Dedifferentiated amniotic fluid mesenchymal stem cell (primary cell): ENCODE measurements around the gene CDKAL1.

Source experiments
- DNase-seq: peaks from one replicate; pipeline ENCODE4 v3.0.0-alpha.2; 2016; ENCODE audit errors: extremely low spot score

The CDKAL1 gene

DNA sequence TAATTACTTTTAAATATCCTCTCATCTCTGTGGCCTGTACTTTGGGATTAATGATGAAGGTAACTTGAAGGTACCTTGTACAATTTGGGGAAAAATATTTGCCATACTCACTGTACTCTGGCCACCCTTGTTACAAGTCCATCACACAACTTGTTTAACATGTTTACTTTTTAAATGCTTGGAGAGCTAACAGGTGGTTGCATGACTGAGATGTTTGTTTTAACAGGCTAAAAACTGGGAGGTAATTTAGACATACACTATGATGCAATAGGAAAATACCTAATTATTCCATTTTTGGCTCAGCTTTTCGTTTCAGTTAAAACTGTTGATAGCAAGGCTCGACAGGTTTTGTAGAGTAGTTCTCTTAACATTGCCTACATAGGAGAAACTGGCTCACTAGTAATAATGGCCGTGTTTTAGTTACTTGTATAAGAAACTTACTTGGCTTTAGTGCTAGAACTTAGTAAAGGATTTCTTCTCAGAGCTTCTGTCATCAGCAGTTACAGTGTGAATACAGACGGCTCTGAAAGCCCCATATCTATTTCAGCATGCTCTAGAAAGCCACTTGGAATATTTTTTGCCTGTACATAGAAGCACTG lies 569.5 kb downstream of the CDKAL1 start:
- DNase-seq, result no peak

DNA sequence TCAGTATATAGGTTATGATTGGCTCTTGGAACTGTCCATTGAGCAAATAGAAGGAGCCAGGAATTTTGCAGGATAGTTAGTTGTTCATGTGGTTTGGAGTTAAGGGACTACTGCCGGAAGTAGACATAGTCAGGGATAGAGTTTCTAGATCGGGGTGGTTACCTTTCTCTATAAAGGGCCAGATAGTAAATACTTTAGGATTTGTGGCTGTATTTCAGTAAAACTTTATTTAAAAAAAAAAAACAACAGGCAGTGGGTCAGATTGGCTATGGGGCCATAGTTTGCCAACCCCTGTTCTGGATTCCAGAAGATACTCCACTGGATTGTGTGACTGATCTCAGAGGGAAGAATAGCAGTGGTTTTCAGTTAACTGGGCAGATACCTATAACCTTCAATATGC lies 570.0 kb downstream of the CDKAL1 start:
- DNase-seq, result no peak

DNA sequence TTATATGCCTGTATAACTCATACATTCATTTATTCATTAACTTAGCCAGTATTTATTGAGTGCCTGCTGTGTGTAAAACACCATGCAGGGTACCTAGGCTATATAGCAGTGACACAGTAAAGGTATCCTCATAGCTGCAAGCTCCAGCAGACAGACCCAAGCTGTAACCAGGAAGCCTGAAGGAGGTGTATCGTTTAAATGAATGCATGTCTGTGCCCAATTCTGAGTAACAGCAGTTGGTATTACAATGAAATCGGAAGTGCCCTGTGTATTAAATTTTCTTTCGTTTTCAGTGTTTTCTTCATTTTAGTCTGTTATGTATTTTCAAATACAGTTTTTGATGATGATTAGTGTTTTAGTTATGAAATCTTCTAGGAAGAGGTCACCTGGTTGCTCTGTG lies 573.5 kb downstream of the CDKAL1 start:
- no peak for DNase-seq

DNA sequence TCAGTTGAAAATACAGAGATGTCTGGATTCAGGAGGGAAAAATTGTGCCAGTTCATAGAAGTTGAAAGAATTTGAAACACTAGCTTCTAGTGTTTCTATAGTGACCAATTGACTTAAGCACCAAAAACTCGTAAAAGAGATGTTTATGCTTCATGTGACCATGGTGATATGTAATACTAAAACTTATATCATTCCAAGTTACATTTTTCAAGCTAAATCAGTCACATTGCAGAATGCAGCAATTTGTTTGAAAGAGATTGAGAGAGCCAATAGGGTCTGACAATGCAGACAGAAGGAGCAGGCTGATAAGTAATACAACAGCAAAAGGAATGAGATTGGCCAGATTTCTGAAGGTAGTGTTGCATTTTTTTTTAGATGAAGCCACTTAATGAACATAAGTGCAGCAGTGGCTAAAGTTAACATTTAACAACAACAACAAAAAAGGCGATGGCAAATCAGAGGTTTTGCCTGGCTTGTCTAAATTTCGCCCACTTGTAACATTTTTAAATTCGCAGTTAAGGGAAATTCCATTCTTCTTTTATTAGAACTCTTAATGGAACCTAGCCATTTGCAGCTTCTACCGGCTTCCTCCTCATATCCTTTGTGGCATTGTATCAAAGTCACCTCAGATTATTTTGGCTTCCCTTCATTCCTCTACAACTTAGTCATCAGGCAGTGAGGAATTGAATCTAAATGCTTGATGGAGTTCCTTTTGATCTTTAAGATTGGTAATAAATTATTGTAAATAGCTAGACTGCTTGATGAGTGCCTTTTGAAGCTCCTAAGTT lies 575.3 kb downstream of the CDKAL1 start:
- peak; percentile 81 for DNase-seq

DNA sequence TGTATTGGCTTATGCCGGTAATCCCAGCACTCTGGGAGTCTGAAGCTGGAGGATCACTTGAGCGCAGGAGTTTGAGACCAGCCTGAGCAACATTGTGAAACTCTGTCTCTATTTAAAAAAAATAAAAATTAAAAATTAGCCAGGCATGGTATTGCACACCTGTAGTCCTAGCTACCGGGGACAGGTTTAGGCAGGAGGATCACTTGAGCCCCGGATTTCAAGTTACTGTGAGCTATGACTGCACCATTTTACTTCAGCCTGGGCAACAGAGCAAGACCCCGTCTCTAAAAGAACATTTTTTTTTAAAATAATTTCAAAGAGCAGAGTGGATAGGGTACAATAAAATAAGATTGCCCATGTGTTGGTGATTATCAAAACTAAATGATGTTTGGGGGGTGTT lies 576.4 kb downstream of the CDKAL1 start:
- no peak for DNase-seq

DNA sequence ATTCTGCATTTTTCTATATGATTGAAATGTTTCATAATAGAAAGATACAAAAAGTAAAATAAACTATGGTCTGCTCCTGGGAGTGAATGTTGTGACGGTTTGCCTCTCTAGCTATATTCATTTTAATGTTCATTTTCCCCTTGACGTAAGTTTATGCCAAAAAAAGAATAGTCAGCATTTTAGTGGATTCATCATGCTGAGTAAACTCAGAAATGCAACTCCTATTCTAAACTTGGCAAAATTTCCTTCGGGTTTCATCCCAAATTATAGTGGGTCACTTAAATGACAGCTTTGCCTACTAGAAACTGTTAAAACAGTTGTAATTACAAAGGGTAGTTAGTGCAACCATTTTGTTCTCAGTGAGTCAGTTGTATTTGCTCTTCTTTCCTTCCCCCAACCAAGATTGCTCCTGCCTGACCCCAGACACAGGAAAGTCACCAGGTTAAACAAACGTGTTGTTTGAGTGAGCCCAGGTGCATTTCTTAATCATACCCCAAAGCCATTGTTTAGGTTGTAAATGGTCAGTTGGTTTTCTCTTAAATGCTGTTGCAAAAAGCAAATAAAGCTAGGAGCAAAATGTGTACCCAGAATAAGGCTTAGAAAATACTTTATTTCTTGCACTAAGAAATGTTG lies 577.0 kb downstream of the CDKAL1 start:
- no peak for DNase-seq

DNA sequence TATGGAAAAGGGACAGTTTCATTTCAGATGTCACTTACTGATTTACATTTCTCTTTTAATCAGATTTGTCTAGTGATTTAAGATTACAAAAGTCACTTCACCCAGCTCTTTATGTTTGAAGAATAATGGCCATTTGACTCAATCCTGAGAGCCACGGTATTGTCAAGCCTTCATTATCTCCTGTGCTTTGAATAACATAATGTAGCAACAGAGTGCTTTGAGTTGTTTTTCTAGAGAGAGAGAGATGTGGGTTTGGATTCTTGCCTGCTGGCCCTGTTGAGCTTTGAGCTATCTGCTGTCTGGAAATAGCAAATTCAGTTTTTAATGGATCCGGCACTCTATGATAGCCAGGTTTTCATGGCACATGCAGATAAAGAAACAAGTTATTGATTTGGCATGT lies 580.9 kb downstream of the CDKAL1 start:
- no peak for DNase-seq

DNA sequence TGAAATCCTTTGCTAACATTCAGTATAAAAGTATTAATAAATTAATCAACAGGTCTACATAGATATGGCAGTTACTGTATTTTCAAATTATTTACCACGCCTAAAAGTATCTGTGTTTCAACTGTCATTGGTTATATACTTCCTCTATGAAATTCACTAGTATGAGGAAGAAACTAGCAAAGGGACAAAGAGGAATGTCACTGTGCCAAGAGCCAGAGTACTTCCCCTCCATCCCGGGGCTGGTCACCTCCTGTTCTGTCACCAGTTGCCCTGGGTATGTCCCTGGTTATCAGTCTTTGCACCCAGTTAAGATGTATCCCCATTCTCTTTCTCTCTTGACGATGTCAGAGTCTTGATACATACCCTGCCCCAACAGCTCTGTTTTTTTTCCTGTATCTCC lies 582.5 kb downstream of the CDKAL1 start:
- no peak for DNase-seq

DNA sequence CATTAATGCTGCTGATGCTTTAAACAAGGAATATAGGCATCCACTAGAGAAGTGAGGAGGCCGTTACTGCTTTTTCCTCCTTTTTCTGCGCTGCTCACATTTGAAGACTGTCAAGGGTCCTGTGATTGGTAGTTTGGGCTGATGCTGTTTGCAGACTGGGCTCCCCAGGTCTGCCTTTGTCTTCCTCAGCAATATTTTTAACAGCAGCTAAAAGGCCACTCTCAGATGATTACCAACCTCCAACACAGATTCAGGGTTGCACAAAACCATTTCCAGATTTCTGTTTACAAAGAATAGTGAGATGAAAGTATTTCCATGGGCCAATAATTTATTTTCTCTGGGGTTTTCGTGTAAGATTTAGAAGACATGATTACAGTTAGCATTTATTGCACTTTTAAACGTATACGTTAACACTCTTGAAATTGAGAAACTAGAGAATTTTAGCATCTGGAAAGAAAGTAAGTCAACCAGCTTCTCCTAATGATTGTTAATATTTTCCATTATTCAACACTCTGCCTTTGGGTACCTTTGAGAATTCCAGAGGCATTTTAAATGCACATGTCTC lies 584.0 kb downstream of the CDKAL1 start:
- DNase-seq, result no peak

DNA sequence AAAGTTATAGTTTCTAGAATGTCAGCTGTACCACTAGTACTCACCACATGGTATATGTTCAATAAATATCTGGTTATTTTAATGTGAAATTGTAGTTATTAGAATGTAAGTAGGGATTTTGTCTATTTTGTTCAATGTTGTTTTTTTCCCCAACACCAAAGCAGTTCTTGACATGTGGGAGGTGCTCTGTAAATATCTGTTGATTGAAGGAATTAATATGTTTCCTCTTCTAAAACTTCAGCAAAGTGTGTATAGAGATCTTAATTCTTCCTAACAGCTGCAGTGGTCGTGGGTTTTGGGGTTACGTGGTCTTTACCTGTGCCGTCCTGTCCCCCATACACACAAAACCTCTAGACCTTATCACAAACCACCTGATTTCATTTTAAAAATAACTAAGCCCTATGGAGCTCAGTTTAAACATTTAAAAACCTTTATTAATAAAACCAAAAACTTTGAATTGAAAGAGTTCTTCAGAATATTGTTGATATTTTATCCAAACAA lies 587.4 kb downstream of the CDKAL1 start:
- no peak for DNase-seq

DNA sequence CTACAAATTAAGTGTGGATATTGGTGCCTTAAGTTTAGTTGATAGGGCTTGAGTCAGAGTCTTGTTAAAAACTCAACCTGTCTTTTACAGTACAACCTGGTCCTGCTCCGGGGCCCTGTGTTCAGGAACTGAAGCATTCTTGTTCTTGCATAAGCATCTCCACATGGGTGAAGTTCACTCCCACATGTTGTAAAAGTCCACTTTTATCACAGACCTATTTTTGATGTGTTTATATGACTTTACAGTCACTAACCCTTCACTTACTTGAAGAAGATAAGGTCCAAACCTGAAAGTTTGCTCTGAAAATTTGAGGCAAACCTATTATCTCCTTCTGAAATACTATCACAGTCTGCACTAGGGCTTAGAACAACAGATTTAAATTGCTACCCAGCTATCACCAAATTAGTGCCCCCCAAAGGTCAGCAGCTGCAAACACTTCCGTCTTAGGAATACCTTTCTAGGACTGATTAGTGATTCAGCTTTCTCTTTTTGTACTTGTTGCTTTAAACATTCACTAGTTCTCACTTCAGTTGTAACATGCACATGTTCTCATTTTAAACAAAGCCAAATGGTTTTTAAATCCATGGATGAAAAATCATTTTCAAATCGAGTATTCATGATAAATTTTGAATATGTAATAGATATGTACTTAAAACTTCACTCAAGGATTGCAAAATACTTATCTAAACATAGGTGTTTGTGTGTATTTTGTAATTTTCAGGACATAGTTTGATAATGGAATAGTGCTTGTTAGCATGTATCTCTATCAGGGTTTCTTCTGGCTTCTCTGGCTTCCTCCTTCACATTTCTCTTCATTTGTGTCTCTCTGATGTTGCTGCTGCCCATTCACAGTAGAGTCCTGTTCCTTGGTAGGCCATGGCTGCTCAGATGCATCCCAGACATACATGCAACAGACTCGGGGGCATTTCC lies 589.5 kb downstream of the CDKAL1 start:
- no peak for DNase-seq

DNA sequence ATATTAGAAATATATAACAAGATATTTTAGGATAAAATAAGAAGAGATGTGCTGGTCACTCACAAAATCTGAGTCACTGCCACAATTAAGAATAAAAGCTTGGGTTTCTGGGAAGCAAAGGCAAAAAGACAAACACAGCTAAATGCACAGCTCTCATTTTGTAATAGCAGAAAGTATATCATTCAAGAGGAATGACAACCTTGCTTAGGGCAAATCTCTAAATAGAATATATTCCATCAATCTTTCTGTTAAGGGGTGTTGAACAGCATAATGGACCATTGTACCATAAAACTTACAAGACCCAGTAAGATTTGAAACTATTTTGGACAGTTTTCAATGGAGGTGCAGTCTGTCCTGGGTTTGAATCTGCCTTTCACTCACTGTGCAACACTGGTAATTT lies 594.3 kb downstream of the CDKAL1 start:
- DNase-seq, result no peak

DNA sequence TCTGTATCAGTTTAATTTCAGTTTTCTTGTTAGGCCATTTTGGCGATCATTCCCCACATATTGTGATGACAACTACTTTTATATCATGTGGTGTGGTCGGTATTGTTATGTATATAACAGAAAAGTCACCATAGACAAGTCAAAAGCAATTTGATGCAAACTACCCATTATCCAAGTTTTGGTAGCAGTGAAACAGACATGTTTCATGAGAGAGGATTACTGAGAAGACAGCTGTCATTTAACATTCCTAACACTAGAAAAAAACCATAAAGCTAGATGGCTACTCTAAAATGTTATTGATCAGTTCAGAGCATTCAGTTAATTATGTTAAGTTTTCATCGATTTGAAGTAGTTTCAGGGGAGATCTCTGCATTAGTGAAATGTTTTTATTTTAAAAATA lies 597.1 kb downstream of the CDKAL1 start:
- no peak for DNase-seq

DNA sequence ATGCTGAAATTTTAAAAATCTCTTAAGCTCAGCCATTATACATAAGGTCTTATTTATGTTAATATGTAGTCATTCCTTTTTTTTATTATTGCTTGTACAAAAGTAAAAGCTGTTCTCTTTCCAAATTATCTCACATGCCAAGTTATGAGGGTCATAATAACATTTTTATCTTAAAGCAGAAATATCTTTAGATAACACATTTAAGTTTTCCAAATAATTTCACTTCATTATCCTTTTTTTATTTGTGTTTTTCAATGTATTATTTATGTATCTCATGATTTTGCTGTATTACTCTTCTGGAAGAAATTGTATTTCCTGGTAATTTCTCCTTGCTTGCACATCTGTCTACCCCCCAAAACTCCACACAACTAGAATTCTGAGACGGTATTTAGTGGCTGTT lies 598.2 kb downstream of the CDKAL1 start:
- DNase-seq, result no peak

DNA sequence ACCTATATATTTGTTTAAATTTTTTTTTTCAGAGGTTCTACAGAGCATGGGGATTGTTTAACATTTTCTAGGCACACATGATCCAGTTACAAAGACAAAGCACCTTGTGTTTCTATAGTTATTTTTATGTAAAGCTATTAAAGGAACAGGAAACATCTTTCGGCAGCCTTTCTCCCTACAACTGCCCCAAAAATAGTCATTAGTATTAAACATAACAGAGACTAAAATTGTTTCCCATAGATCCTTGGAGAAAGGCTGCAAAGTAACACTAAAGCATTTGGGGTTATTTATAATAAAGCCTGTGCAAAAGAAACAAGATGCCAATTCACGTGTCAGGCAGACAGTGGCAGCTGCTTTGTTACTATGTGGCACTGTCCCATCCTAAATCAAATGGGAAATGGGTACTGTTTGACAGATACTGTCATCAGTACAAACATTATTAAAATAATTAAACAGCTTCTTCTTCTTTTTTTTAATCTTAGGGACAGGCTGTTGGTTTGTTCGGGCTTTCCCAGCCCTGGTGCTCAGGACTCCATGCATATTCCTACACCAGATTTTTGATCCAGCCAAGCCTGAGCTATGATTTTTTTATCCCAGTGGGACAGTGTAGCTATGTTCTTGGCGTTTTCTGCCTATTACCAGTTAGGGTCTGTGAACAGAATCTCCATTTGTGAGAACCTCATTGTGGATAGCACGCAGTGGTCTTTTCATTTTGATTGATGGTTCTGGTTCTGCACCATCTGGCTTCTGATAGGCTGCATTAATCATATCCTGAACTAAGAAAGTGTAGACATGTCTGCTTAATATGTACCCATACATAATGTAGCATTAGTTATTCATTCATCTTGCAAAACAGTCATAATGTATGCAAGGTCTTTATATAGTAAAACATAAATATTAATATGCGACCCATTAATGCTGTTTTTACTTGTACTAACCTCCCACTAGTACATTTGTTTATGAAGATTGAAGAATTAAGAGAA lies 598.9 kb downstream of the CDKAL1 start:
- no peak for DNase-seq

DNA sequence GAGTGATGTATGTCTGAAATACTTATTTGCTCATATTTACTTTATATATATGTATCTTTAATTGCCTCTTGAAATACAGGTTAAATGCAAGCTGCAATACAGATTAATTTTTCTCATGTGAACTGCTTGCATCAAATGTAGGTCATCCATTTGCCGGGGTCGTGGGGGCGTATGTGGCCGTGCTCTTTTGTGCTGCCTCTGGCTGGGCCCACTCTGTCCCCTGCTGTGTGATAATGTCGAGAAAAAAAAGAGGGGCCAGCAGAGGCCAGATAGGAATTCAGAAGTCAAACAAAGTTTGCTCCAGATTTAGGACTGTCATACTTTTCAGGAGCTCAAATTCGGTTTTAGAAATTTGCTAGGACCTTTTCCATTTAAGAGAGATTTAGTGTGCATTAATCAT lies 599.6 kb downstream of the CDKAL1 start:
- no peak for DNase-seq

DNA sequence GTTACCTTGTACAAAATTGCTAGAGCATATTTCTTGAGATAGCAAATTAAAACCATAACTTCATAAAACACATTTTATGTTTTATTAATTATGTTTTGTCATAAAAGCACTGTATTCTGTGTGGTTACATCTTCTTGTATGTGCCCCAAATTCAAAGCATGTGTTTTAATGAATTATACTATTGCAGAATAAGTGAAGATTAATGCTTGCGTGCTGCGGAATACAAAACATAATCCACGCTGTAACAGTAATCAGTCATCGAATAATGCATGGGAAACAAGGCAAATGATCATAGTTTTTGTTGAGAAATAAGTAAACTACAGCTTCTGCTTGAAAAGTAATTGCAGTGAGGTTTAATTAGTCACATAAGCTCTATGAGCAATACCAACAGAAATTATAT lies 600.1 kb downstream of the CDKAL1 start:
- no peak for DNase-seq

DNA sequence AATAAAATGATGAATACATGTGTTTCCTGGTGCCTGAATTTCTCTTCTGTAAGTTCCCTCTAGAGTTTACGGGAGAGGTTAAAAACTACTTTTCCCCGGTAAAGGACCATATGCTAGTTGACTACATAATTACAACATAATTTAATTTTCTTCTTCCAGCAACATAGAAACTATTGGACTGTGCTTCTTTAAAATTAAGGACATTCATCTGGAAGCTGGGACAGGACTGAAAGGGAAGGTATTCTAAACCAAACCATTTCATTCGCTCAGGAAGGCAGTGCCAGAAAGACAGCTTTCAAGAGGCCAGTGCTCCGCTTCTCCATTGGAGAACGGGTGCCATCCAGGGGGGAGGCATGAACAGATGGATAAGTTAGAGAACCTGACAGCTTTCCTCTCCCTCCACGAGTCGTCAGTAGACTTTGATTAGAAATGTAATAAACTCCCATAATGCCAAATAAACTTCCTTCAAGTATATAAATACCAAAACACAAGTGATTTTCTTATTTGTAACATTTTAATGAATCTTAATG lies 601.3 kb downstream of the CDKAL1 start:
- no peak for DNase-seq

DNA sequence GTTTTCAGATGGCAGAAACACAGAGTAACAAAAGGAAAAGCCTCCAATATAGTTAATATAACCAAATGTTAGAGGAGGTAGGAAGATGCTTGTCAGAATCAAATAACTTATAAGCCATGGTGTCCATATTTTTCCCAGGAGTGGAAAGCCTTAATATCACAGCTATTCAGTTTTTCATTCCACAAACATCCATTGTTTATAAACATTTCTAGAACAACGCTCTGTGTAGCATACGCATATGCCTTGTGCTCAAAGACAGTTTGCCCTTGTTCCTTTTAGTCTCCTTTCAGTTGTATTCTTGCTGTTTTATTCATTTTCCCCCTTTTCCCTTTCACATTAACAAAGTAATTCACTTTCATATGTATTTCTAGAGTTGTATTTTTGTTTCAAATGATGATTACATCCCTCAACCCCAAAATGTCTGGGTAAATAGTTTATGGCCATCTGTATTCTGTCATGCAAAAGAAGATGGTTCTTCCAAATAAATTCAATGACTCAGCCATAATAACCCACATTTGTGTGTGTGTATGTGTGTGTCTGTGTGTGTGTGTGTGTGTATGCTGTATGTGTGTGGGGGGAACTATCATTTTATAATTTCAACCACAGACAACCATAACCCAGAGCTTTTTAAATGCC lies 603.6 kb downstream of the CDKAL1 start:
- DNase-seq, result no peak
